Suprapubic skin (tissue), 4 donors: ENCODE measurements around the gene TDRD3. TPM values are rescaled to one million over a fixed set of nuclear protein-coding genes. Genes with fewer than 3 reads are reported as not detected.
"Not testable (repeated sequence)": the region's sequence is repeated elsewhere in the genome, so short reads cannot be mapped to it uniquely, and the experiment has no call there.

Experiments used
- DNase-seq, 2 donors: peaks; one replicate each; pipeline ENCODE4 v3.0.0-alpha.2; 2019; ENCODE audit warnings: low spot score in 2 of 2
- H3K27ac ChIP-seq: fragments of 200-600 bp; sonication (generic); one replicate; pipeline ENCODE4 v1.5.1; 2019
- H3K27me3 ChIP-seq: fragments of 200-600 bp; sonication (generic); one replicate; pipeline ENCODE4 v1.5.1; 2019
- H3K36me3 ChIP-seq: fragments of 200-600 bp; sonication (generic); one replicate; pipeline ENCODE4 v1.5.1; 2019
- H3K4me1 ChIP-seq: fragments of 200-600 bp; sonication (generic); one replicate; pipeline ENCODE4 v1.5.1; 2019
- H3K4me3 ChIP-seq: fragments of 200-600 bp; sonication (generic); one replicate; pipeline ENCODE4 v1.5.1; 2019; ENCODE audit warnings: mild to moderate bottlenecking
- H3K9me3 ChIP-seq: fragments of 200-600 bp; sonication (generic); one replicate; pipeline ENCODE4 v1.5.1; 2019
- CTCF ChIP-seq, 2 donors: fragments of 200-600 bp in 1 of 2; fragments of 450-650 bp in 1 of 2; sonication (generic) in 1 of 2; IDR thresholded peaks; one replicate each; pipeline ENCODE4 v1.5.1; 2016 to 2019; ENCODE audit warnings: antibody characterized with exemption in 2 of 2, mild to moderate bottlenecking in 1 of 2, moderate library complexity in 1 of 2
- EP300 ChIP-seq: sonication (generic); formaldehyde crosslinking; IDR thresholded peaks from one replicate; pipeline ENCODE4 v1.6.1; 2017; ENCODE audit warnings: antibody characterized with exemption
- POLR2A ChIP-seq, 2 donors: fragments of 450-650 bp; IDR thresholded peaks; one replicate each; pipeline ENCODE4 v1.6.1; 2017; ENCODE audit warnings: antibody characterized with exemption in 2 of 2, mild to moderate bottlenecking in 2 of 2, moderate library complexity in 2 of 2
- POLR2AphosphoS5 ChIP-seq, 3 donors: sonication (generic); formaldehyde crosslinking; IDR thresholded peaks; one replicate each; pipeline ENCODE4 v1.6.1; 2017; ENCODE audit warnings: antibody characterized with exemption in 3 of 3
- WGBS: methylation state at CpG from one replicate; pipeline ENCODE4 v1.1.5; 2018; 5-methylcytosine and 5-hydroxymethylcytosine counted together
- total RNA-seq, 4 donors: library from RNA; depleted of rRNA; stranded (reverse); fragments of >200 nt; gene quantifications; one replicate each; pipeline ENCODE4 v1.1.0, GENCODE V29; 2016

TDRD3 gene
- total RNA-seq, 4 donors from 2014 or later, result 17.6 to 42.6 (median 21.7) TPM

- Histone ChIP-seq H3K9me3 (no peaks in the 10 kb centered on the region), H3K27ac (no peak overlapping the region), H3K27me3 (no peaks in the 10 kb centered on the region), H3K4me3 (no peak overlapping the region), H3K36me3 (no peaks in the 10 kb centered on the region), H3K4me1 (no peaks in the 10 kb centered on the region)
- no peak for DNase-seq
- no peak for TF ChIP-seq POLR2AphosphoS5 (IDR thresholded peaks at IDR 0.05)
- TF ChIP-seq POLR2A (IDR thresholded peaks at IDR 0.05), result no peak
- no peak for TF ChIP-seq EP300
- TF ChIP-seq CTCF (IDR thresholded peaks at IDR 0.05), result peak in 1 of 2 donors; percentile 34
Observed at GRCh38 chr13:60369242-60369641, 27.8 kb upstream of the TDRD3 start.

GRCh38 chr13:60370343-60370742 is 26.7 kb upstream of the TDRD3 start:
- Histone ChIP-seq H3K27me3 (no peaks in the 10 kb centered on the region), H3K27ac (no peak overlapping the region)
- no peak for TF ChIP-seq CTCF (IDR thresholded peaks at IDR 0.05)

GRCh38 chr13:60372141-60372540 is 24.9 kb upstream of the TDRD3 start:
- Histone ChIP-seq H3K27ac (no peak overlapping the region), H3K9me3 (no peaks in the 10 kb centered on the region), H3K27me3 (no peaks in the 10 kb centered on the region), H3K4me3 (no peak overlapping the region), H3K4me1 (no peaks in the 10 kb centered on the region), H3K36me3 (no peaks in the 10 kb centered on the region)
- DNase-seq, result no peak
- TF ChIP-seq POLR2A (IDR thresholded peaks at IDR 0.05), result no peak
- no peak for TF ChIP-seq POLR2AphosphoS5 (IDR thresholded peaks at IDR 0.05)
- no peak for TF ChIP-seq CTCF (IDR thresholded peaks at IDR 0.05)
- TF ChIP-seq EP300, result no peak
- WGBS, result 76% methylated on average over 2 of the region's 2 CpGs

More at GRCh38 chr13:60370343-60370742, 26.7 kb upstream of the TDRD3 start:
- Histone ChIP-seq H3K4me1 (no peaks in the 10 kb centered on the region), H3K36me3 (no peaks in the 10 kb centered on the region), H3K9me3 (no peaks in the 10 kb centered on the region), H3K4me3 (no peak overlapping the region)
- WGBS, result 88% methylated on average over 7 of the region's 7 CpGs
- no peak for DNase-seq

DNA sequence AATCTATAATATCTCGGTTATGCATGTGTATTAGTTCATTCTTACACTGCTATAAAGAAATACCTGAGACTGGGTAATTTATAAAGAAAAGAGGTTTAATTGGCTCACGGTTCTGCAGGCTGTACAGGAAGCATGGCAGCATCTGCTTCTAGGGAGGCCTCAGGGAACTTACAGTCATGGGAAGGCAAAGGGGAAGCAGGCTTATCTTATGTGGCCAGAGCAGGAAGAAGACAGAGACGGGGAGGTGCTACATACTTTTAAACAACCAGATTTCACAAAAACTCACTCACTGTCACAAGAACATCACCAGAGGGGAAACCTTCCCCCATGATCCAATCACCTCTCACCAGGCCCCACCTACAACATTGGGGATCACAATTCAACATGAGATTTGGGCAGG is 17.7 kb upstream of the TDRD3 start:
- 67% methylated on average over 3 of the region's 3 CpGs for WGBS
- H3K27ac ChIP-seq, H3K4me3 ChIP-seq, DNase-seq, H3K27me3 ChIP-seq, H3K9me3 ChIP-seq, H3K36me3 ChIP-seq, H3K4me1 ChIP-seq: not testable (repeated sequence)

DNA sequence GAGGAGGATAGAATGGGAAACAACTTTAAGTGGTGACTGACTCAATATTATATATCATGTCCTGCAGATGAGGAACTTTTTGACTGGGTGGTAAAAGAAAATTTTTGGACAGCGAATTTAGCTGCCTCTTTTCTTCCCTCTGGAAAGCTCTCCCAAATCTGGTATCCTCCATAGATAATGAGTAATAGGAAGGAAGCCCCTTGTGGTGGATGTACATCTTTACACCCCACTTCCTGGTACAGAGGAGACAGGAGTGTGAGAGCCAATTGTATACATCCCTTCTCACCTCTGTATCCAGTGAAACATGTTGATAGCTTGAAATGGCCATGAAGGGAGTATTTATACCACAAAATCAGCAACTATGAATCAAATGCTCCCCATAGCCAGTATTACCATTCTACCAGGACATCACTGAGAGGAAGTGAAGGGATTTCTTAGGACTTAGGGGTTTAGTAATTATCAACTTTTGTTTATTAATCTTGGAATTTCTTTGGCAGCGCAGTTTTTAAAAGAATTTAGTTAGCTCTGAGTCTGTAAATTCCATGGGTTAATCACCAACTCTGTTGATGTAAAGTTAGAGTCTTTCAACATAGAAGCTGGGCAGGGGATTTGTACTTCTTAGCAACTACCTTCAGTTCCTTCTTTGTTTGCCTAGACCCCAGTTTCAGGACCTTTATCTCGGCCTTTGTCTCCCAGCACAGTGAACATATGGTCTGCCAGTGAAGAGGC is 17.0 kb upstream of the TDRD3 start:
- Histone ChIP-seq H3K4me1 (no peaks in the 10 kb centered on the region), H3K27me3 (no peaks in the 10 kb centered on the region), H3K4me3 (no peak overlapping the region), H3K36me3 (no peaks in the 10 kb centered on the region), H3K27ac (no peak overlapping the region), H3K9me3 (no peaks in the 10 kb centered on the region)
- no peak for DNase-seq
- TF ChIP-seq EP300, result no peak
- TF ChIP-seq CTCF (IDR thresholded peaks at IDR 0.05), result no peak
- no peak for TF ChIP-seq POLR2A (IDR thresholded peaks at IDR 0.05)
- TF ChIP-seq POLR2AphosphoS5 (IDR thresholded peaks at IDR 0.05), result no peak
- WGBS, result 88% methylated on average over 3 of the region's 3 CpGs

DNA sequence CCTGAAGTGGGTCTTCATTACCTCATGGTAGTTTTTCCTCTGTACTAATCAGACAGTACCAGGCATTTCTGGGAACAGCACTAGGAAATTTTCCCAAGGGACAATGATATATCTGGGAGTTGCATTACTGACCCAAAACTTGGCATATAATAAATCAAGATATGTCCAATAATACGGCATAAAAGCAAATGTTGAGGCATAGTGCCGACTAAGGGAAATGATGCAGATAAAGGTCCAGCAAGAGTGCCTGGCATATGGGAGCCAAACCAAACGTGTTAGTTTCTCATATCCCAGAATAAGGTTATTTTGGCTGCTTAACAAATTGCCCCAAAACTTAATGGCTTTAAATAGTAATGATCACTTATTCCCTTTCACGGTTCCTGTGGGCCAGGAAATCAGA is 12.1 kb upstream of the TDRD3 start:
- DNase-seq, result no peak
- H3K27ac ChIP-seq, result no peak overlapping the region
- no peaks in the 10 kb centered on the region for H3K9me3 ChIP-seq
- no peak overlapping the region for H3K4me3 ChIP-seq
- H3K36me3 ChIP-seq, result no peaks in the 10 kb centered on the region
- no peaks in the 10 kb centered on the region for H3K4me1 ChIP-seq
- WGBS, result 77% methylated on average over 4 of the region's 4 CpGs
- H3K27me3 ChIP-seq, result no peaks in the 10 kb centered on the region
- TF ChIP-seq EP300 (no peak), POLR2A (IDR thresholded peaks at IDR 0.05) (no peak), POLR2AphosphoS5 (IDR thresholded peaks at IDR 0.05) (no peak)
